Activated T-cell treated with anti-CD3 and anti-CD28 coated beads, Interleukin-2, amount 50 U/mL, for 4 hours (primary cell): ENCODE measurements around the gene THOC3. TPM values are rescaled to one million over a fixed set of nuclear protein-coding genes. Genes with fewer than 3 reads are reported as not detected.
A peak's percentile ranks its signal among the peaks of the same experiment; 100 is the strongest.
"Not testable (repeated sequence)": the region's sequence is repeated elsewhere in the genome, so short reads cannot be mapped to it uniquely, and the experiment has no call there.

ENCODE experiments used
- ATAC-seq, 2 donors: fragments of 200-7000 bp; cut with Tn5 transposase; one replicate each; pipeline ENCODE4 v1.10.0; 2021
- DNase-seq: peaks from one replicate; pipeline ENCODE4 v3.0.0-alpha.2; 2020
- H3K27me3 Mint-ChIP-seq: one replicate; pipeline ENCODE4 v1.8.0; 2021; ENCODE audit warnings: low read depth, mixed read lengths
- H3K36me3 Mint-ChIP-seq: one replicate; pipeline ENCODE4 v1.8.0; 2022; ENCODE audit warnings: mixed read lengths; ENCODE audit not compliant: insufficient read depth
- H3K4me1 Mint-ChIP-seq: one replicate; pipeline ENCODE4 v1.8.0; 2021; ENCODE audit warnings: low read depth, mixed read lengths
- H3K4me3 Mint-ChIP-seq: one replicate; pipeline ENCODE4 v1.8.0; 2021; ENCODE audit warnings: mild to moderate bottlenecking, moderate library complexity, mixed read lengths
- H3K9me3 Mint-ChIP-seq: one replicate; pipeline ENCODE4 v1.8.0; 2021; ENCODE audit warnings: mixed read lengths
- total RNA-seq, 3 donors: library from RNA; stranded (reverse); gene quantifications; one replicate each; pipeline ENCODE4 v1.2.1, GENCODE V29; 2021

THOC3 gene
- total RNA-seq, 3 donors from 2014 or later = 83.5 to 146 (median 91.3) TPM

DNA sequence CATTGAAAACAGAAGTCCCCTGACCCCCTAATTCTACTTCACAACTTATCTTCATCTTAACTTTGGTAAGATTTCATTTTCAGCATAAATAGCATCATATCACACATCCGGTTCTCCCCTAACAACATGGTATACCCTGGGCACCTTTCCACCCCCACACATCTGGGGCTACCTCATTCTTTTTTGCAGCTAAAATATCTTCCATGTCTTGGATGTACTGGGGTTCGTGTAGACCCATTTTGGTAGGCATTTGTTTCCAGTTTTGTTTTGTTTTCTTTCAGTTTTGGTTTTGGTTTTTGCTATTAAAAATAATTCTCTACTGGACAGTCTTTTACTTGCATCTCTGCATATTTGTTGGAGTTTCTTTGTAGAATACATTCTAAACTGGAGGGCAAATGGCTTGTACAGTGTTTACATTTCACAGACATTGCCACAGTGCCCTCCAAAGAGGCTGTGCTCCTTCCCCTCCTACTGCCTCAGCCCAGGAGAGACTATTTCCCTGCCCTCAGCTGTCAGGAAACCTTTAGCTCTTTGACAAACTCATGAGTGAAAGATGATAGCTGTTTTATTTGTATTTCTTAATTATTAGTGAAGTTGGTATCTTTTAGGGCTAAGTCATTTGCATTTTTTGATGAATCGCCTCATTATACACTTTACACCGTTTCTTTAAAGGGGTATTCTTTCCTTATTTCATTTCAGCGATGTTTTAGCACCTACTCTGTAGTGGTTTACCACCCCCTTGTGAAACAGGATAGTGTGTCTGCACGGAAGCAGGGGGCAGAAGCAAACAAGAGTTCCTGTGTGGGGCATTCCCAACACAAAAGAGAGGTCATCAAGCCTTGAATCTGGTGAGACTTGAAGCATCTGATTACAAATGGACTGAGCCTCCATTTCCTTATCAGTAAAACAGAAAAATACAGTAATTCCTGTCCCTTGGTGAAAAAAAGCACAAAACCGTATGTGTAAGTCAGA is 52.8 kb downstream of the THOC3 start:
- peak overlapping the region; percentile 20 for H3K4me3 Mint-ChIP-seq
- H3K9me3 Mint-ChIP-seq, DNase-seq, H3K27me3 Mint-ChIP-seq: not testable (repeated sequence)
- H3K4me1 Mint-ChIP-seq = peaks cover 12% of the 10 kb centered on the region
- peaks cover 23% of the 10 kb centered on the region for H3K36me3 Mint-ChIP-seq
- ATAC-seq = peak; percentile 51 to 62

DNA sequence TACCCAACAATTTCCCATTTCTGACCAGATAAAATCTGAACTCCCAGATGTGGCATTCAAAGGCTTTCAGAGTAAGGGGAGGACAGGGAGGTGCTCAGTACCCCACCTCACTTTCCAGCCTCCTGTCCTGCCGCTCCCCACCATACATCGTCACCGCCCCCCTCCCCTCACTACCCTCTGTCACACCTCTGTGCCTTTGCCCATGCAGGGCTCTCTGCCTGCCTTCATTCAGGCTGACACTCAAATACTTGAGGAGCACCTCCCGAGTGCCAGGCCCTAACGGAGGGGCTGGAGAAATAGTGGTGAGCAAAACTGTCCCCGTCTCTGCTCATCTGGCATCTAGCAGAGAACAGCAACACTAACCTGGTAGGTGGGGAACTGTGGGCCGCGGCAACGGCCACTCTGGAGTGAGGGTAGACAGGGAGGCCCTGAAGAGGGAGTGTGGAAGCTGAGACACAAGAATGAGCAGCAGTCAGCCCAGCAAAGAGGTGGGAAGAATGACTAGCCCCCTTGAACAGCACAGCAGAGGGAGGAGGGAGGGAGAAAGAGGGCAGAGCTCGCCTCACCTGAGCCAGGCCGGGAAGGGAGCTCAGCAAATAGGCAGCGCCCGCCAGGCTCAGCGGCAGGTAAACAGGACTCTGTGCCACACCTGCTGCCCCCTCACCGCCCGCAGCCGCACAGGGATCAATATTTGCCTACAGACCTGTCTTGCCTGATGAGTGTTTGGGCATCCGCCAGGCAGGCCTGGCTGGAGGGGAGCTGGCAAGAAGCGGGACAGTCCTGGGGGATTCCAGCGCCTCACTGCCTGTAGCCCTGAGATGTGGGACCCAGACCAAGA is 54.1 kb downstream of the THOC3 start:
- not testable (repeated sequence) for H3K4me3 Mint-ChIP-seq, DNase-seq, H3K27me3 Mint-ChIP-seq, H3K9me3 Mint-ChIP-seq, ATAC-seq
- H3K4me1 Mint-ChIP-seq = peaks cover 12% of the 10 kb centered on the region
- peaks cover 14% of the 10 kb centered on the region for H3K36me3 Mint-ChIP-seq

DNA sequence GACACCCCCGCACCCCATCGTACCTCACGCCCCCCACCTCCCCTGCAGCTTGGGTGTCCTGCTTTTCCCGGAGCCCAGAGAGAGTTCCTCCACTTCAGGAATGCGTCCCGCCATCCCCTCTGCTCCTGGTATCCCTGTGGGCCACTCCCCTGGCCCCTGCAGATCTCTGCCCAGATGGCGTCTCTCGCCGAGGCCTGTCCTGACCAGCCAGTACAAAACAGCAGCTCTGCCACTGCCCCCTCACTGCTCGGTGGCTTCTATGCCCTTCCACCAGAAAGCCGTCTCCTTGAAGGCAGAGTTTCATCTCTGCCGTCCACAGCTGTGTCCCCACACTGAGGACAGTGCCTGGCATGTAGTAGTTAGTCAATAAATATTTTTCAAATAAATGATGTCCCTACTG is 58.0 kb downstream of the THOC3 start:
- not testable (repeated sequence) for H3K27me3 Mint-ChIP-seq, ATAC-seq, H3K36me3 Mint-ChIP-seq, DNase-seq, H3K9me3 Mint-ChIP-seq, H3K4me1 Mint-ChIP-seq, H3K4me3 Mint-ChIP-seq

Other genes starting within 250 kb of the THOC3 start
- under 1 TPM in 1 of 3 donors, not detected in 2; 0.05 TPM for gene CPLX2, start 96.7 kb downstream of the THOC3 start, total RNA-seq